B cell (primary cell): ENCODE measurements around the gene CYSLTR1. TPM values are rescaled to one million over a fixed set of nuclear protein-coding genes. Genes with fewer than 3 reads are reported as not detected.

ENCODE experiments used
- polyA plus RNA-seq: library from polyadenylated mRNA; depleted of rRNA; stranded (reverse); fragments of >200 nt; gene quantifications from 2 replicates; pipeline ENCODE4 v1.2.3, GENCODE V29; 2012
- total RNA-seq, 2 donors: library from RNA; stranded (reverse); fragments of 120-200 nt in 1 of 2; gene quantifications; 1 replicate in 1 of 2; 2 replicates in 1 of 2; pipeline versions ENCODE4 v1.2.3 to v1.2.4, GENCODE V29; 2013 to 2022

Gene CYSLTR1
- total and polyA plus RNA-seq, 2 donors (not counting 1 experiment from before 2014, with no cell fraction given): 20.8 to 43.4 TPM

Other genes starting within 250 kb of the CYSLTR1 start
- gene PGK1, start 223.4 kb downstream of the CYSLTR1 start, total RNA-seq: 153 and 162 TPM in 2 replicates
- gene PGK1, start 223.4 kb downstream of the CYSLTR1 start, polyA plus RNA-seq: 83.7 and 135 TPM in 2 replicates
- gene TAF9B, start 188.0 kb downstream of the CYSLTR1 start, total RNA-seq: 12.2 and 13.7 TPM in 2 replicates
- gene TAF9B, start 188.0 kb downstream of the CYSLTR1 start, polyA plus RNA-seq: 2.2 and 2.5 TPM in 2 replicates